Right forelimb (tissue), 1 donor: Measurements from ENCODE around the gene SPTB.

Experiments used
- DNase-seq: peaks from one replicate; pipeline ENCODE4 v3.0.0-alpha.2; 2018

SPTB gene

GRCh38 chr14:64723691-64724577, 155.8 kb downstream of the SPTB start:
- no peak for DNase-seq

GRCh38 chr14:64722842-64723447, 156.8 kb downstream of the SPTB start:
- DNase-seq: no peak

GRCh38 chr14:64721899-64722298, 157.8 kb downstream of the SPTB start:
- DNase-seq: no peak

- DNase-seq: no peak
These were observed 158.3 kb downstream of the SPTB start for GRCh38 chr14:64721391-64721791.

GRCh38 chr14:64720131-64720576, 159.6 kb downstream of the SPTB start:
- no peak for DNase-seq

GRCh38 chr14:64719601-64720000, 160.1 kb downstream of the SPTB start:
- no peak for DNase-seq

- no peak for DNase-seq
These were observed 160.9 kb downstream of the SPTB start for GRCh38 chr14:64718762-64719161.

- DNase-seq: no peak
These were observed 161.8 kb downstream of the SPTB start for GRCh38 chr14:64717870-64718269.

GRCh38 chr14:64715628-64716412, 163.9 kb downstream of the SPTB start:
- no peak for DNase-seq

GRCh38 chr14:64715146-64715627, 164.5 kb downstream of the SPTB start:
- no peak for DNase-seq

- DNase-seq: no peak
These were observed 165.2 kb downstream of the SPTB start for GRCh38 chr14:64714432-64715025.

- DNase-seq: no peak
These were observed 166.0 kb downstream of the SPTB start for GRCh38 chr14:64713677-64714076.

GRCh38 chr14:64711039-64711438, 168.7 kb downstream of the SPTB start:
- DNase-seq: no peak

- DNase-seq: peak; percentile 26
These were observed 170.6 kb downstream of the SPTB start for GRCh38 chr14:64709126-64709525.

GRCh38 chr14:64708148-64709004, 171.3 kb downstream of the SPTB start:
- DNase-seq: peak; percentile 43

GRCh38 chr14:64707661-64708060, 172.0 kb downstream of the SPTB start:
- peak; percentile 6 for DNase-seq

GRCh38 chr14:64706593-64707193, 173.0 kb downstream of the SPTB start:
- peak; percentile 65 for DNase-seq

GRCh38 chr14:64706119-64706592, 173.6 kb downstream of the SPTB start:
- DNase-seq: peak; percentile 39

GRCh38 chr14:64705381-64706118, 174.2 kb downstream of the SPTB start:
- DNase-seq: no peak

GRCh38 chr14:64704743-64705380, 174.8 kb downstream of the SPTB start:
- peak; percentile 72 for DNase-seq
